Raji (cell line): ENCODE measurements around the gene ASCC1.

Experiments used
- POLR2A ChIP-seq: IDR thresholded peaks from 2 replicates; pipeline ENCODE4 v1.6.1; 2011; ENCODE audit warnings: low read depth, low read length, control low read depth; ENCODE audit not compliant: insufficient read depth

The ASCC1 gene

GRCh38 chr10:72201293-72201692 lies 14.8 kb downstream of the ASCC1 start:
- TF ChIP-seq POLR2A: no peak

GRCh38 chr10:72200883-72201282 lies 15.2 kb downstream of the ASCC1 start:
- no peak for TF ChIP-seq POLR2A

GRCh38 chr10:72194949-72195348 lies 21.1 kb downstream of the ASCC1 start:
- no peak for TF ChIP-seq POLR2A

- no peak for TF ChIP-seq POLR2A
Measured at GRCh38 chr10:72186982-72187330, 29.1 kb downstream of the ASCC1 start.

GRCh38 chr10:72186258-72186981 lies 29.7 kb downstream of the ASCC1 start:
- no peak for TF ChIP-seq POLR2A

DNA sequence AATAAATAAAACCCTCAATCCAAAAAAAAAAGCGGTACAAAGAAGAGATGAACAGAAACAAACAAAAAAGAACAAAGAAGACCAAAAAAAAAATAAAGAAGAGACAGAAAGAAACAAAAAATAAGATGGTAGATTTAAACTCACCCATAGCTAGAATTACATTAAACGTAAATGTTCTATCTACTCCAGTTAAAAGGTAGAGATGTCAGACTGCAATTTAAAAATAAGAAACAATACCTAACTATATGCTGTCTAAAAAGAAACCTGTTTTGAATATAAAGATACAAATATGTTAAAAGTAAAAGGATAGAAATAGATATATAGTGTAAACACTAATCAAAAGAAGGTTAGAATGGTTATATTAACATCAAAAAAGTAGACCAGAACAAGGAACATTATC lies 31.9 kb downstream of the ASCC1 start:
- TF ChIP-seq POLR2A: no peak

DNA sequence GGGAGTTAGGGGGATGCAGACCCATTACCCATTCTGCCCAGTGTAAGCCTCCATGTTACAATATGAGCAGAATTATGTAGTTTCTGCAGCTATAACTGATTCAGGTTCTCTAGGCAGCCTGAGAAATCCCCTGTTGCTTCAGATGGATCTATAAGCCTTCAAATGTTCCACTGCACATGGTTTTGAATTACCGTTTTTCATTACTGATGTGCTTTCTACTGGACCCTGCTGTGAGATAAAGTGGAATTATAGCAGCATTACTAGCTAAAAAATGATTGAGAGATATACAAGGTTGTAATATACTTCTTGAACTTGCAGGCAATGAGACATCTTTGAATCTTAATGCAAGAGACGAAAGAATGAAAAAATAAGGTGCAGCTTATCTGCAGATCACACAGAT lies 38.6 kb downstream of the ASCC1 start:
- no peak for TF ChIP-seq POLR2A

DNA sequence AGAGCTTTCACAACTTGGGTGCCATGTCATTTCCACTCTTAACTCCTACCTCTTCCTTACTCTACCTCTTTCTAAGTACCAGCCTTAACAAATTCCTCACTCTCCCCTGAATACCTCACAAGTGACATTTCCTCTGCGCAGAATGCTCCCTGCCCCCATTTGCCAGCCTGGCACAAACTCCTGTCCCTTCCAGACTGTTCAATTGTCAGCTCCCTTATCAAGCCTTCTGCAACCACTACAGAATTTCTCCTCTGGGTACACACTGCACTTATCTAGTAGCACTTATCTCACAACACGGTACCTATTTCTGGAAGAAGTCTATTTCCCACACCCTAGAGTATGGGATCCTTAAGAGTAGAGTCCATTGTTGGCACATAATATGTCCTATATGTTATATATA lies 39.4 kb downstream of the ASCC1 start:
- no peak for TF ChIP-seq POLR2A

DNA sequence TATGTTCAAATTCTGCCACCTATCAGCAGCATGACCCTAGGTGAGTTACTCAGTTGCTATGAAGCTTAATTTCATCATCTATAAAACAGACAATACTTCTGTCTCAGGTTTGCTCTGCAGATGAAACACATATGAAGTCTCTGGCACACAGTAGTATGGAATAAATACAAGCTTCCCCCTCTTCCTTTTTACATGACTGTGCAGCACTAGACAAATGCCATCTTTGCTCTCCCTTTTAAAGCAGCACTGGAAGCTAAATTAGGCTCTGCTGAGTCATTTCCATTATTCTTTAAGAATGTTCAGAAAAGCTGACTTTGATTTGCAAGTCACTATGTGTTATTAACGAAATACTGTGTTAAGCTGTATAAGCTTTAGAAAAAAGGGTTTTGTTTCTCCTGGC lies 40.9 kb downstream of the ASCC1 start:
- no peak for TF ChIP-seq POLR2A

DNA sequence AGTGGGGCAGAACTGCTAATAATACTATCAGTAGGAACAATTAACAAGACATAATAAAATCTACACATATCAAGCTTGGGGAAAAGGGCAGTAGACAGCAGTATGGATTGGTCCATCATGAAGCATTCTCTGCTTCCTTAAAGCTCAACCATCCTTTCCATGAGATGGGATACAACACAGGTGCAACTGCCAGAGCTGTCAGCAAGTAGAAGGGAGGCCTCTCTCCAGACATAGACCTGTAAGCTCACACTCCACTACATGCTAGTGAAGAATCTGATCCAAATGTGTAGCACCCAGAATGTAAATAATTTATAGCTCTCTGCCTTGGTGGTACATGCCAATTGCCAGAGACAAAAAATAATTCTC lies 41.8 kb downstream of the ASCC1 start:
- TF ChIP-seq POLR2A: no peak

GRCh38 chr10:72173619-72174296 lies 42.3 kb downstream of the ASCC1 start:
- no peak for TF ChIP-seq POLR2A

- TF ChIP-seq POLR2A: no peak
Measured at GRCh38 chr10:72173262-72173618, 42.8 kb downstream of the ASCC1 start.

- no peak for TF ChIP-seq POLR2A
Measured at GRCh38 chr10:72171175-72171630, 44.9 kb downstream of the ASCC1 start.

- TF ChIP-seq POLR2A: no peak
Measured at GRCh38 chr10:72170733-72171132, 45.3 kb downstream of the ASCC1 start.

DNA sequence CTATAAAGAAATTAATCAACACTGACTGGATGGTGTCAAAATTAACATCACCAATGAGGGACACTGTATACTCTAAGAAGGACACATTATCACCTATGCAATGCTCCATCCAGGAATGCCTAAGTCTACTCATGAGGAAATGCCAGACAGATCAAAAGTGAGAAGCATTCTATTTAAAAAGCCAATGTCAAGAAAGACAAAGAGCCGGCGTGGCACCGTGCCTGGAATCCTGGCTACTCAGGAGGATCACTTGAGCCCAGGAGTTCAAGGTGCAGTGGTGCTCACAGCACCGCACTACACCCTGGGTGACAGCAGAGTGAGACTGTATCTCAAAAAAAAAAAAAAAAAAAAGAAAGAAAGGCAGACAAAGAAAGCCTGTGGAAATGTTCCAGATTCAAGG lies 45.8 kb downstream of the ASCC1 start:
- no peak for TF ChIP-seq POLR2A

GRCh38 chr10:72167118-72167517 lies 49.0 kb downstream of the ASCC1 start:
- no peak for TF ChIP-seq POLR2A

GRCh38 chr10:72164617-72165016 lies 51.5 kb downstream of the ASCC1 start:
- no peak for TF ChIP-seq POLR2A

DNA sequence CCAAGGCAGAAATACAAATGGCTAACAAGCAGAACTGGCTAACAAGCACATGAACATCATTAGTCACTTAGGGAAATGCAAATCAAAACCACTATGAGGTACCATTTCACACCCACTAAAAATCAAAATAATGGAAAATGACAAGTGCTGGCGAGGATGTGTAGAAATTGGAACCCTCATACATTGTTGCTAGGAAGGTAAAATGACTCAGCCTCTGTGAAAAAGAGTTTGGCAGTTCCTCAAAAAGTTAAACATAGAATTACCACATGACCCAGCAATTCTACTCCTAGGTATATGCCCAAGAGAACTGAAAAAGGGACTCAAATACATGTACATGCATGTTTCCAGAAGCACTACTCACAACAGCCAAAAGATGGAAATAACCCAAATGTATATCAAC lies 53.1 kb downstream of the ASCC1 start:
- no peak for TF ChIP-seq POLR2A

GRCh38 chr10:72158176-72158575 lies 57.9 kb downstream of the ASCC1 start:
- no peak for TF ChIP-seq POLR2A
